Smooth muscle cell (in vitro differentiated cells): ENCODE measurements around the gene TSTD1. TPM values are rescaled to one million over a fixed set of nuclear protein-coding genes. Genes with fewer than 3 reads are reported as not detected.
"Not testable (repeated sequence)": the region's sequence is repeated elsewhere in the genome, so short reads cannot be mapped to it uniquely, and the experiment has no call there.

Source experiments
- DNase-seq: peaks from one replicate; lab custom pipeline; 2025; ENCODE audit not compliant: unreplicated experiment; lab: John Stamatoyannopoulos, UW
- H2AFZ ChIP-seq: fragments of 200-600 bp; sonication (generic); 2 replicates; pipeline ENCODE4 v1.6.0; 2016; ENCODE audit warnings: antibody characterized with exemption, low read depth, mild to moderate bottlenecking
- H3F3A ChIP-seq: fragments of 200-600 bp; sonication (generic); 2 replicates; pipeline ENCODE4 v1.6.0; 2017; ENCODE audit warnings: antibody characterized with exemption, low read depth
- H3K27ac ChIP-seq: fragments of 200-600 bp; sonication (generic); 2 replicates; pipeline ENCODE4 v1.5.1; 2016; ENCODE audit warnings: low read depth, mild to moderate bottlenecking
- H3K27me3 ChIP-seq: fragments of 200-600 bp; sonication (generic); 2 replicates; pipeline ENCODE4 v1.6.1; 2016; ENCODE audit warnings: low read depth, mild to moderate bottlenecking
- H3K36me3 ChIP-seq: fragments of 200-600 bp; sonication (generic); 2 replicates; pipeline ENCODE4 v1.5.1; 2016; ENCODE audit warnings: low read depth
- H3K4me1 ChIP-seq: fragments of 200-600 bp; sonication (generic); 2 replicates; pipeline ENCODE4 v1.5.1; 2016; ENCODE audit warnings: low read depth
- H3K4me2 ChIP-seq: fragments of 200-600 bp; sonication (generic); 2 replicates; pipeline ENCODE4 v1.6.0; 2016; ENCODE audit warnings: mild to moderate bottlenecking
- H3K4me3 ChIP-seq: fragments of 200-600 bp; sonication (generic); 2 replicates; pipeline ENCODE4 v1.5.1; 2016; ENCODE audit warnings: mild to moderate bottlenecking
- H3K79me2 ChIP-seq: fragments of 200-600 bp; sonication (generic); 2 replicates; pipeline ENCODE4 v1.6.0; 2016; ENCODE audit warnings: low read depth, mild to moderate bottlenecking
- H3K9ac ChIP-seq: fragments of 200-600 bp; sonication (generic); 2 replicates; pipeline ENCODE4 v1.6.0; 2016; ENCODE audit warnings: low read depth
- H3K9me3 ChIP-seq: fragments of 200-600 bp; sonication (generic); replicated peaks from 2 replicates; pipeline ENCODE4 v1.5.1; 2016; ENCODE audit warnings: low read depth
- H4K20me1 ChIP-seq: fragments of 200-600 bp; sonication (generic); 2 replicates; pipeline ENCODE4 v1.6.0; 2016; ENCODE audit warnings: low read depth
- CTCF ChIP-seq: fragments of 200-600 bp; sonication (generic); IDR thresholded peaks from 2 replicates; pipeline ENCODE4 v1.5.1; 2017; ENCODE audit warnings: borderline replicate concordance, mild to moderate bottlenecking, antibody characterized with exemption; ENCODE audit not compliant: insufficient read depth, poor library complexity, severe bottlenecking
- WGBS: methylation state at CpG from one replicate; pipeline ENCODE4 v1.1.7; 2016; ENCODE audit warnings: low lambda C conversion rate; 5-methylcytosine and 5-hydroxymethylcytosine counted together
- polyA plus RNA-seq: library from polyadenylated mRNA; unstranded; fragments of >200 nt; fragmentation: Nextera tagmentation; extraction: Ambion mirVana; gene quantifications from 2 replicates; pipeline ENCODE4 v1.2.1, GENCODE V29; 2016
- total RNA-seq: library from RNA; depleted of rRNA; stranded (reverse); fragments of >200 nt; gene quantifications from 2 replicates; pipeline ENCODE4 v1.2.3, GENCODE V29; 2014

TSTD1 gene
- total and polyA plus RNA-seq, 2 experiments from 2014 or later, result 26.0 to 48.0 TPM

GRCh38 chr1:161068306-161069234 lies 29.8 kb upstream of the TSTD1 start:
- no peaks in the 10 kb centered on the region for H4K20me1 ChIP-seq
- peaks cover 4% of the 10 kb centered on the region for H3K4me1 ChIP-seq
- H2AFZ ChIP-seq, result no peak overlapping the region
- no peaks in the 10 kb centered on the region for H3F3A ChIP-seq
- H3K27ac ChIP-seq, result no peak overlapping the region
- H3K79me2 ChIP-seq, result no peaks in the 10 kb centered on the region
- peaks cover 5% of the 10 kb centered on the region for H3K27me3 ChIP-seq
- H3K9ac ChIP-seq, result no peak overlapping the region
- H3K4me2 ChIP-seq, result no peak overlapping the region
- H3K4me3 ChIP-seq, result no peak overlapping the region
- no peak for TF ChIP-seq CTCF
- no peaks in the 10 kb centered on the region for H3K36me3 ChIP-seq
- H3K9me3 ChIP-seq, result no peaks in the 10 kb centered on the region
- DNase-seq, result no peak
- WGBS, result 93% methylated on average over 10 of the region's 10 CpGs

GRCh38 chr1:161066694-161067093 lies 27.9 kb upstream of the TSTD1 start:
- DNase-seq, result no peak
- Histone ChIP-seq H3K36me3 (no peaks in the 10 kb centered on the region), H3F3A (no peaks in the 10 kb centered on the region), H3K4me1 (peaks cover 4% of the 10 kb centered on the region), H3K9me3 (no peaks in the 10 kb centered on the region), H3K4me2 (no peak overlapping the region), H3K27ac (no peak overlapping the region), H3K79me2 (no peaks in the 10 kb centered on the region), H3K4me3 (no peak overlapping the region), H4K20me1 (no peaks in the 10 kb centered on the region), H3K9ac (no peak overlapping the region), H3K27me3 (peaks cover 6% of the 10 kb centered on the region), H2AFZ (no peak overlapping the region)
- WGBS, result 84% methylated on average over 3 of the region's 3 CpGs
- no peak for TF ChIP-seq CTCF

- not testable (repeated sequence) for H3K27me3 ChIP-seq, H3K9me3 ChIP-seq
Observed at GRCh38 chr1:161065681-161066080, 26.9 kb upstream of the TSTD1 start.

GRCh38 chr1:161063936-161064335 lies 25.2 kb upstream of the TSTD1 start:
- H3K4me1 ChIP-seq, H3K4me3 ChIP-seq, H4K20me1 ChIP-seq, H3K4me2 ChIP-seq, H3K9me3 ChIP-seq, H3K9ac ChIP-seq, H3K79me2 ChIP-seq, H3F3A ChIP-seq, H2AFZ ChIP-seq, H3K36me3 ChIP-seq, H3K27ac ChIP-seq, DNase-seq, H3K27me3 ChIP-seq: not testable (repeated sequence)
- WGBS, result 60% methylated on average over 6 of the region's 6 CpGs

More at GRCh38 chr1:161065681-161066080, 26.9 kb upstream of the TSTD1 start:
- WGBS, result 96% methylated on average over 7 of the region's 7 CpGs
- H3K9ac ChIP-seq, H3K79me2 ChIP-seq, H3K36me3 ChIP-seq, H3K4me1 ChIP-seq, H2AFZ ChIP-seq, H3K27ac ChIP-seq, H3F3A ChIP-seq, H4K20me1 ChIP-seq, DNase-seq, H3K4me2 ChIP-seq, H3K4me3 ChIP-seq: not testable (repeated sequence)
